Mesangial cell (primary cell): ENCODE measurements around the gene C6orf132. TPM values are rescaled to one million over a fixed set of nuclear protein-coding genes. Genes with fewer than 3 reads are reported as not detected.

ENCODE experiments used
- total RNA-seq: library from RNA; depleted of rRNA; stranded (reverse); fragments of >200 nt; gene quantifications from 2 replicates; pipeline ENCODE4 v1.2.3, GENCODE V29; 2015

Gene C6orf132
- total RNA-seq: 17.3 and 22.6 TPM in 2 replicates

GRCh38 chr6:42142118-42142835 lies at the start of gene C6orf132:
C6orf132 (minus strand) TSS chr6:42142620; CDS start chr6:42142444, 176 bp downstream.

GRCh38 chr6:42173101-42173500 lies 30.7 kb upstream of the C6orf132 start, which contains the start of gene GUCA1A:
GUCA1A (plus strand) TSS chr6:42173364; CDS start chr6:42173614, 250 bp downstream.

Other genes with a start within 250 kb of the C6orf132 start
- gene USP49, start 247.2 kb downstream of the C6orf132 start, total RNA-seq: 0.81 and 1.9 TPM in 2 replicates
- gene MED20, start 221.5 kb downstream of the C6orf132 start, total RNA-seq: 19.9 and 26.2 TPM in 2 replicates
- 14.1 and 19.9 TPM in 2 replicates for gene BYSL, start 221.1 kb downstream of the C6orf132 start, total RNA-seq
- gene CCND3, start 200.8 kb downstream of the C6orf132 start, total RNA-seq: 69.3 and 121 TPM in 2 replicates
- gene TAF8, start 92.1 kb downstream of the C6orf132 start, total RNA-seq: 19.8 and 23.3 TPM in 2 replicates
- 0.49 and 1.0 TPM in 2 replicates for gene GUCA1A, start 30.7 kb upstream of the C6orf132 start, total RNA-seq
- not detected in 2 replicates for gene GUCA1B, start 52.3 kb upstream of the C6orf132 start, total RNA-seq
- gene MRPS10, start 75.2 kb upstream of the C6orf132 start, total RNA-seq: 20.3 and 37.3 TPM in 2 replicates